Mesenchymal stem cell (in vitro differentiated cells and primary cell): ENCODE results near the gene MFN2.
"Not testable (repeated sequence)": the region's sequence is repeated elsewhere in the genome, so short reads cannot be mapped to it uniquely, and the experiment has no call there.

Experiments used
- DNase-seq: peaks from one replicate; pipeline ENCODE4 v3.0.0-alpha.2; 2013
- H2AFZ ChIP-seq: one replicate; pipeline ENCODE4 v1.6.1; 2013; ENCODE audit warnings: low read depth, mild to moderate bottlenecking, control low read depth, inconsistent platforms, low read length, moderate library complexity
- H2AK5ac ChIP-seq: 2 replicates; pipeline ENCODE4 v1.6.1; 2013; ENCODE audit warnings: low read length, moderate library complexity, mild to moderate bottlenecking, inconsistent platforms; ENCODE audit not compliant: severe bottlenecking
- H2BK120ac ChIP-seq: one replicate; pipeline ENCODE4 v1.6.1; 2013; ENCODE audit warnings: low read depth, mild to moderate bottlenecking, inconsistent platforms, low read length, moderate library complexity
- H2BK12ac ChIP-seq, 2 experiments: one replicate each; pipeline ENCODE4 v1.6.1; 2013; ENCODE audit warnings: inconsistent platforms in 2 of 2, low read length in 2 of 2, mild to moderate bottlenecking in 2 of 2, moderate library complexity in 2 of 2, control low read depth in 1 of 2
- H2BK15ac ChIP-seq: one replicate; pipeline ENCODE4 v1.6.1; 2013; ENCODE audit warnings: mild to moderate bottlenecking, low read depth, inconsistent platforms; ENCODE audit not compliant: poor library complexity, severe bottlenecking
- H2BK5ac ChIP-seq: 2 replicates; pipeline ENCODE4 v1.6.1; 2013; ENCODE audit warnings: low read depth, mild to moderate bottlenecking, low read length, control low read depth, inconsistent platforms; ENCODE audit not compliant: poor library complexity, severe bottlenecking
- H3K14ac ChIP-seq, 2 experiments: one replicate each; pipeline ENCODE4 v1.6.1; 2013; ENCODE audit warnings: inconsistent platforms in 2 of 2, low read length in 2 of 2, control low read depth in 1 of 2, mild to moderate bottlenecking in 1 of 2, moderate library complexity in 1 of 2
- H3K18ac ChIP-seq, 2 experiments: one replicate each; pipeline ENCODE4 v1.6.1; 2013; ENCODE audit warnings: inconsistent platforms in 2 of 2, low read length in 2 of 2, control low read depth in 1 of 2, low read depth in 1 of 2, mild to moderate bottlenecking in 1 of 2
- H3K23ac ChIP-seq, 2 experiments: one replicate each; pipeline ENCODE4 v1.6.1; 2013; ENCODE audit warnings: inconsistent platforms in 2 of 2, low read length in 2 of 2, mild to moderate bottlenecking in 2 of 2, moderate library complexity in 2 of 2, control low read depth in 1 of 2
- H3K27ac ChIP-seq: 2 replicates; pipeline ENCODE4 v1.5.1; 2013; ENCODE audit warnings: mild to moderate bottlenecking, moderate library complexity, low read length, control low read depth, inconsistent platforms; ENCODE audit not compliant: poor library complexity, severe bottlenecking
- H3K27me3 ChIP-seq, 2 experiments: 2 replicates each; pipeline versions ENCODE4 v1.6.1 to v1.7.0; 2013; ENCODE audit warnings: low read length in 2 of 2, mild to moderate bottlenecking in 2 of 2, moderate library complexity in 2 of 2, control low read depth in 1 of 2, inconsistent platforms in 1 of 2; ENCODE audit not compliant: control insufficient read depth in 1 of 2, insufficient read depth in 1 of 2
- H3K36me3 ChIP-seq, 2 experiments: 2 replicates each; pipeline versions ENCODE4 v1.6.1 to v1.7.0; 2013; ENCODE audit warnings: low read length in 2 of 2, control low read depth in 1 of 2, inconsistent platforms in 1 of 2, low read depth in 1 of 2, mild to moderate bottlenecking in 1 of 2; ENCODE audit not compliant: insufficient read depth in 2 of 2, control insufficient read depth in 1 of 2
- H3K4ac ChIP-seq, 2 experiments: one replicate each; pipeline ENCODE4 v1.6.1; 2013; ENCODE audit warnings: inconsistent platforms in 2 of 2, low read length in 2 of 2, mild to moderate bottlenecking in 2 of 2, moderate library complexity in 2 of 2, control low read depth in 1 of 2, low read depth in 1 of 2
- H3K4me1 ChIP-seq: 2 replicates; pipeline ENCODE4 v1.6.1; 2013; ENCODE audit warnings: low read depth, low read length, control low read depth; ENCODE audit not compliant: control insufficient read depth, insufficient read depth
- H3K4me2 ChIP-seq: 2 replicates; pipeline ENCODE4 v1.6.1; 2013; ENCODE audit warnings: low read length, mild to moderate bottlenecking, inconsistent platforms; ENCODE audit not compliant: poor library complexity, severe bottlenecking
- H3K4me3 ChIP-seq, 2 experiments: 2 replicates each; pipeline versions ENCODE4 v1.5.1 to v1.7.0; 2013; ENCODE audit warnings: low read length in 2 of 2, mild to moderate bottlenecking in 2 of 2, control low read depth in 1 of 2, low read depth in 1 of 2; ENCODE audit not compliant: insufficient read depth in 1 of 2
- H3K79me1 ChIP-seq: replicated peaks from 2 replicates; pipeline ENCODE4 v1.6.1; 2013; ENCODE audit warnings: mild to moderate bottlenecking, control low read depth, low read length, inconsistent platforms; ENCODE audit not compliant: poor library complexity, severe bottlenecking
- H3K9ac ChIP-seq: 2 replicates; pipeline ENCODE4 v1.7.0; 2013; ENCODE audit warnings: mild to moderate bottlenecking, low read length, moderate library complexity
- H3K9me3 ChIP-seq: 2 replicates; pipeline ENCODE4 v1.7.0; 2013; ENCODE audit warnings: mild to moderate bottlenecking, low read length; ENCODE audit not compliant: control insufficient read depth
- H4K8ac ChIP-seq: one replicate; pipeline ENCODE4 v1.6.1; 2013; ENCODE audit warnings: inconsistent platforms, mild to moderate bottlenecking, low read length, moderate library complexity
- H4K91ac ChIP-seq: one replicate; pipeline ENCODE4 v1.6.1; 2013; ENCODE audit warnings: mild to moderate bottlenecking, low read length, inconsistent platforms
- WGBS: methylation state at CpG from one replicate; pipeline ENCODE4 v1.1.7; 2013; ENCODE audit warnings: mixed read lengths; 5-methylcytosine and 5-hydroxymethylcytosine counted together

Gene MFN2

DNA sequence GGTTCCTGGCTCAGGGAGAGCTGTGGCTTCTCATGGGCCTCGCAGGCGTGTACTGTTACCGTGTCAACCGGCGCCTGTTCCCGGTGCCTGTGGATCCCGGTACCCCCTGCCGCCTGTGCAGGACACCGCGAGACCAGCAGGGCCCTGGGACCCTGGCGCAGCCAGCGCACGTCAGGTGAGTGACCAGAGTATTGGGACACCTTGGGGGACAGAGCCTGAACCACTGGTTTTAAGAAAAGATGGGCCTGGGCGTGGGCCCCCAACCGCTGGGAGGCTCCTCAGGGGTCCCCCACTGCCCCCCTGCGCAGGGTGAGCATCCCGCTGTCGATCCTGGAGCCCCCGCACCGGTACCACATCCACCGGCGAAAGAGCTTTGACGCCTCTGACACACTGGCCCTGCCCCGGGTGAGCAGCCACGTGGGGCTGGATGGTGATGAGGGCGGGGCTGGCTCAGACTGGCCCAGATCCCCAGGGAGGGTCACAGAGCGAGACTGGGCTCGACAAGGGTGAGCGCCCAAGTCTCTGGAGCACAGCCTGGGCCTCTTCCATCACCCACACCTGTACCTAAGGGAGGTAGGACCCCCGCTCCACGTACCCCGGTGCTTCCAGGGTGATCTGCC is 49.6 kb downstream of the MFN2 start:
- Histone ChIP-seq H3K9me3 (no peaks in the 10 kb centered on the region), H2BK15ac (no peak overlapping the region), H3K14ac (no peak overlapping the region), H3K4me2 (no peak overlapping the region), H3K27me3 (no peaks in the 10 kb centered on the region), H3K79me1 (peaks cover 14% of the 10 kb centered on the region), H2AFZ (no peak overlapping the region), H3K9ac (no peak overlapping the region), H4K8ac (no peak overlapping the region), H3K4me1 (no peaks in the 10 kb centered on the region), H3K27ac (no peak overlapping the region), H4K91ac (no peak overlapping the region), H2BK5ac (no peak overlapping the region), H3K18ac (no peak overlapping the region), H3K4ac (no peak overlapping the region), H3K23ac (no peak overlapping the region), H3K4me3 (peak overlapping the region in 1 of 2 experiments; percentile 2), H2BK120ac (no peak overlapping the region), H3K36me3 (peaks cover 59 to 69% of the 10 kb centered on the region in 2 experiments), H2AK5ac (no peak overlapping the region), H2BK12ac (no peak overlapping the region)
- 96% methylated on average over 32 of the region's 32 CpGs for WGBS
- no peak for DNase-seq

GRCh38 chr1:12031039-12031980 is 51.1 kb downstream of the MFN2 start:
- 90% methylated on average over 19 of the region's 20 CpGs for whole genome bisulfite sequencing

DNA sequence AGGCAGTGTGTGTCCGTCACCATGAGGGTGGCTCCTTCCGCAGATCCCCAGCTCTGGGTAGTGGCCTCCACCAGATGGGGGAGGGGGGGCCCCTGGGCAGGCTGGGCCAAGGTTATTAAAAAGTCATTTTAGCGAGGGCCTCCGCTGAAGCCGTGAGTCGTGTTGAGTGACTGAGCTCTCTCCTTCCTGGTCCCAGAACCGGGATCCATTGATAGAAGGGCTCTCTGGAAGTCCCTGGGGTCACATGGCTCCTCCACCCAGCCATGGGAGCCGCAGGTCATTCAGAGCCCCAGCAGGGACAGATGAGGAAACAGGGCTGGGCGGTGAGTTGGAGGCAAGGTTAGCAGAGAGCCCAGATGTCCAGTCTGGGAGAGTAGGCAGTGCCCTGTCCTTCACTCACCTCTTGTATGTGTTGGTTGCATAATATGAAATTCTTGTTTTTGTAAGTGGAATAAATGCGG is 51.9 kb downstream of the MFN2 start:
- H2BK15ac ChIP-seq, result no peak overlapping the region
- H2BK5ac ChIP-seq, result no peak overlapping the region
- H3K9me3 ChIP-seq, result no peaks in the 10 kb centered on the region
- H2BK12ac ChIP-seq, result no peak overlapping the region
- H3K36me3 ChIP-seq, result peaks cover 38 to 48% of the 10 kb centered on the region in 2 experiments
- peaks cover 0 to under 1% of the 10 kb centered on the region in 2 experiments for H3K27me3 ChIP-seq
- no peak overlapping the region for H3K18ac ChIP-seq
- no peak overlapping the region for H3K23ac ChIP-seq
- H3K79me1 ChIP-seq, result peaks cover 6% of the 10 kb centered on the region
- no peak overlapping the region for H3K14ac ChIP-seq
- no peak overlapping the region for H3K4me2 ChIP-seq
- no peak overlapping the region for H2AFZ ChIP-seq
- peak overlapping the region; percentile 28 for H4K91ac ChIP-seq
- H2AK5ac ChIP-seq, result no peak overlapping the region
- no peak overlapping the region for H2BK120ac ChIP-seq
- no peak overlapping the region for H3K4ac ChIP-seq
- no peaks in the 10 kb centered on the region for H3K4me1 ChIP-seq
- no peak overlapping the region for H3K27ac ChIP-seq
- no peak overlapping the region for H3K4me3 ChIP-seq
- WGBS, result 88% methylated on average over 10 of the region's 10 CpGs
- H3K9ac ChIP-seq, result no peak overlapping the region
- no peak overlapping the region for H4K8ac ChIP-seq
- no peak for DNase-seq

More at GRCh38 chr1:12031039-12031980, 51.1 kb downstream of the MFN2 start:
- Histone ChIP-seq H3K23ac (no peak overlapping the region), H3K4ac (no peak overlapping the region), H2BK5ac (no peak overlapping the region), H3K9me3 (no peaks in the 10 kb centered on the region), H2AFZ (no peak overlapping the region), H3K14ac (no peak overlapping the region), H2BK120ac (no peak overlapping the region), H2BK12ac (no peak overlapping the region), H3K27ac (no peak overlapping the region), H3K4me3 (no peak overlapping the region), H2BK15ac (no peak overlapping the region), H4K8ac (no peak overlapping the region), H3K4me1 (no peaks in the 10 kb centered on the region), H3K36me3 (peaks cover 46 to 56% of the 10 kb centered on the region in 2 experiments), H3K79me1 (peaks cover 10% of the 10 kb centered on the region), H4K91ac (no peak overlapping the region), H2AK5ac (no peak overlapping the region), H3K18ac (no peak overlapping the region), H3K27me3 (no peaks in the 10 kb centered on the region), H3K9ac (no peak overlapping the region), H3K4me2 (no peak overlapping the region)
- peak; percentile 27 for DNase-seq

- not testable (repeated sequence) for H3K9ac ChIP-seq, H2BK5ac ChIP-seq, H3K4me3 ChIP-seq, H3K23ac ChIP-seq, H3K9me3 ChIP-seq, H2BK15ac ChIP-seq, H4K91ac ChIP-seq, H2BK12ac ChIP-seq, DNase-seq, H3K4me2 ChIP-seq, H2AK5ac ChIP-seq, H4K8ac ChIP-seq, H3K79me1 ChIP-seq, H3K27ac ChIP-seq, H3K4ac ChIP-seq, H3K18ac ChIP-seq, H3K4me1 ChIP-seq, H2AFZ ChIP-seq, H3K14ac ChIP-seq, H2BK120ac ChIP-seq
- WGBS, result 88% methylated on average over 5 of the region's 5 CpGs
- H3K36me3 ChIP-seq, result peaks cover 27 to 37% of the 10 kb centered on the region in 2 experiments
- H3K27me3 ChIP-seq, result peaks cover 5 to 11% of the 10 kb centered on the region in 2 experiments
Observed at GRCh38 chr1:12033441-12033840, 53.2 kb downstream of the MFN2 start.
